ENCODE results near the gene TTC4.

Gene TTC4

GRCh38 chr1:54695221-54695620 lies 20.4 kb upstream of the TTC4 start:
- TF ChIP-seq CTCF (IDR thresholded peaks at IDR 0.05; ENCODE audit: extremely low read depth, missing control alignments) = no peak
- DNase-seq (ENCODE audit: low spot score) = no peak

- no peak for DNase-seq (ENCODE audit: low spot score)
- TF ChIP-seq CTCF (IDR thresholded peaks at IDR 0.05; ENCODE audit: extremely low read depth, missing control alignments) = no peak
Observed at GRCh38 chr1:54695764-54696163, 19.9 kb upstream of the TTC4 start.

GRCh38 chr1:54696262-54696661 lies 19.4 kb upstream of the TTC4 start:
- DNase-seq (ENCODE audit: low spot score) = no peak
- no peak for TF ChIP-seq CTCF (IDR thresholded peaks at IDR 0.05; ENCODE audit: extremely low read depth, missing control alignments)

GRCh38 chr1:54697896-54698295 lies 17.8 kb upstream of the TTC4 start:
- DNase-seq (ENCODE audit: low spot score) = no peak
- no peak for TF ChIP-seq CTCF (IDR thresholded peaks at IDR 0.05; ENCODE audit: extremely low read depth, missing control alignments)

- TF ChIP-seq CTCF (IDR thresholded peaks at IDR 0.05; ENCODE audit: extremely low read depth, missing control alignments) = no peak
- DNase-seq (ENCODE audit: low spot score) = no peak
Observed at GRCh38 chr1:54698346-54698745, 17.3 kb upstream of the TTC4 start.

GRCh38 chr1:54699936-54700525 lies 15.6 kb upstream of the TTC4 start:
- DNase-seq (ENCODE audit: low spot score) = no peak
- TF ChIP-seq CTCF (IDR thresholded peaks at IDR 0.05; ENCODE audit: extremely low read depth, missing control alignments) = no peak

- no peak for DNase-seq (ENCODE audit: low spot score)
- TF ChIP-seq CTCF (IDR thresholded peaks at IDR 0.05; ENCODE audit: extremely low read depth, missing control alignments) = no peak
Observed at GRCh38 chr1:54701066-54701465, 14.6 kb upstream of the TTC4 start.

Data from GM20000 (cell line).